GM23248 (cell line): ENCODE measurements around the gene CSNK1G2. TPM values are rescaled to one million over a fixed set of nuclear protein-coding genes. Genes with fewer than 3 reads are reported as not detected.
A peak's percentile ranks its signal among the peaks of the same experiment; 100 is the strongest.

ENCODE experiments used
- DNase-seq: peaks from one replicate; pipeline ENCODE4 v3.0.0-alpha.2; 2015
- H2AFZ ChIP-seq: fragments of 200-600 bp; sonication (generic); 2 replicates; pipeline ENCODE4 v1.6.1; 2016; ENCODE audit warnings: antibody characterized with exemption
- H3F3A ChIP-seq: fragments of 200-600 bp; sonication (generic); 2 replicates; pipeline ENCODE4 v1.6.1; 2016; ENCODE audit warnings: mild to moderate bottlenecking, antibody characterized with exemption, mixed run types; ENCODE audit not compliant: insufficient read depth
- H3K27ac ChIP-seq: fragments of 200-600 bp; sonication (generic); 2 replicates; pipeline ENCODE4 v1.5.1; 2016; ENCODE audit warnings: mild to moderate bottlenecking
- H3K27me3 ChIP-seq: fragments of 200-600 bp; sonication (generic); replicated peaks from 2 replicates; pipeline ENCODE4 v1.6.1; 2016; ENCODE audit warnings: mild to moderate bottlenecking; ENCODE audit not compliant: insufficient read depth
- H3K36me3 ChIP-seq: fragments of 200-600 bp; sonication (generic); 2 replicates; pipeline ENCODE4 v1.6.1; 2016; ENCODE audit warnings: low read depth, mild to moderate bottlenecking
- H3K4me1 ChIP-seq: fragments of 200-600 bp; sonication (generic); 2 replicates; pipeline ENCODE4 v1.6.1; 2016; ENCODE audit warnings: mild to moderate bottlenecking; ENCODE audit not compliant: insufficient read depth
- H3K4me2 ChIP-seq: fragments of 200-600 bp; sonication (generic); one replicate; pipeline ENCODE4 v1.6.1; 2016; ENCODE audit warnings: mild to moderate bottlenecking; ENCODE audit not compliant: unreplicated experiment
- H3K4me3 ChIP-seq: fragments of 200-600 bp; sonication (generic); 2 replicates; pipeline ENCODE4 v1.5.1; 2016; ENCODE audit warnings: mild to moderate bottlenecking
- H3K79me2 ChIP-seq: fragments of 200-600 bp; sonication (generic); 2 replicates; pipeline ENCODE4 v1.6.1; 2016; ENCODE audit warnings: mild to moderate bottlenecking; ENCODE audit not compliant: insufficient read depth
- H3K9ac ChIP-seq: fragments of 200-600 bp; sonication (generic); 2 replicates; pipeline ENCODE4 v1.6.1; 2016; ENCODE audit warnings: mild to moderate bottlenecking
- H3K9me2 ChIP-seq: fragments of 200-600 bp; sonication (generic); 2 replicates; pipeline ENCODE4 v1.6.1; 2016; ENCODE audit warnings: mixed run types, mild to moderate bottlenecking, moderate library complexity; ENCODE audit not compliant: insufficient read depth
- H3K9me3 ChIP-seq: fragments of 200-600 bp; sonication (generic); one replicate; pipeline ENCODE4 v1.6.1; 2017; ENCODE audit warnings: low read depth
- H4K20me1 ChIP-seq: fragments of 200-600 bp; sonication (generic); 2 replicates; pipeline ENCODE4 v1.6.0; 2016; ENCODE audit not compliant: insufficient read depth
- EZH2 ChIP-seq: fragments of 200-600 bp; sonication (generic); IDR thresholded peaks from 2 replicates; pipeline ENCODE4 v1.6.1; 2018; ENCODE audit warnings: antibody characterized with exemption, mild to moderate bottlenecking; ENCODE audit not compliant: insufficient read depth, poor library complexity, severe bottlenecking
- EZH2phosphoT487 ChIP-seq: fragments of 200-600 bp; sonication (generic); IDR thresholded peaks from 2 replicates; pipeline ENCODE4 v1.6.1; 2018; ENCODE audit warnings: antibody characterized with exemption, moderate library complexity, mild to moderate bottlenecking, low read depth; ENCODE audit not compliant: insufficient read depth
- WGBS, 2 experiments: methylation state at CpG; one replicate each; pipeline ENCODE4 v1.1.6; 2015 to 2017; ENCODE audit warnings: low lambda C conversion rate in 2 of 2, low coverage in 1 of 2; ENCODE audit errors: missing lambda C conversion rate in 2 of 2; 5-methylcytosine and 5-hydroxymethylcytosine counted together
- in situ Hi-C: fragments of 300-500 bp; cut with MboI; formaldehyde crosslinking; loops from 2 replicates; pipeline ENCODE4 v1.15.0; 2020
- polyA plus RNA-seq: library from polyadenylated mRNA; unstranded; fragments of >200 nt; fragmentation: Nextera tagmentation; extraction: Ambion mirVana; gene quantifications from 2 replicates; pipeline ENCODE4 v1.2.1, GENCODE V29; 2016
- total RNA-seq: library from RNA; depleted of rRNA; stranded (reverse); fragments of >200 nt; shearing (Covaris generic); gene quantifications from 2 replicates; pipeline ENCODE4 v1.2.3, GENCODE V29; 2014

Gene CSNK1G2
- total and polyA plus RNA-seq, 2 experiments from 2014 or later: 9.5 to 76.6 TPM

- no peak overlapping the region for H3K4me3 ChIP-seq
- no peaks in the 10 kb centered on the region for H3K36me3 ChIP-seq
- WGBS, 2 experiments: 95 to 98% methylated on average over 12 of the region's 12 CpGs
- no peaks in the 10 kb centered on the region for H3K27me3 ChIP-seq
- peaks cover 72% of the 10 kb centered on the region for H3K79me2 ChIP-seq
- H3K9ac ChIP-seq: no peak overlapping the region
- TF ChIP-seq EZH2 (no peak), EZH2phosphoT487 (no peak)
- no peaks in the 10 kb centered on the region for H3K9me2 ChIP-seq
- H3F3A ChIP-seq: no peaks in the 10 kb centered on the region; the same call in 1 of the 2 replicates
- in situ Hi-C loops: no loop called here
- no peaks in the 10 kb centered on the region for H3K4me1 ChIP-seq
- no peak overlapping the region for H3K27ac ChIP-seq
- no peak overlapping the region for H3K4me2 ChIP-seq
- H2AFZ ChIP-seq: no peak overlapping the region
- H3K9me3 ChIP-seq: no peaks in the 10 kb centered on the region
- DNase-seq: no peak
- no peaks in the 10 kb centered on the region; the same call in 1 of the 2 replicates for H4K20me1 ChIP-seq
These were observed 70.2 kb downstream of the CSNK1G2 start for GRCh38 chr19:2011169-2011568.

GRCh38 chr19:2012941-2013682, 72.1 kb downstream of the CSNK1G2 start:
- no peaks in the 10 kb centered on the region for H3K27me3 ChIP-seq
- no peak overlapping the region for H3K4me3 ChIP-seq
- H3K9ac ChIP-seq: no peak overlapping the region
- H3K9me2 ChIP-seq: no peaks in the 10 kb centered on the region
- peaks cover 52% of the 10 kb centered on the region for H3K79me2 ChIP-seq
- H3K36me3 ChIP-seq: no peaks in the 10 kb centered on the region
- H3K4me1 ChIP-seq: no peaks in the 10 kb centered on the region
- no peaks in the 10 kb centered on the region; the same call in 1 of the 2 replicates for H3F3A ChIP-seq
- no peak for TF ChIP-seq EZH2
- no peak for TF ChIP-seq EZH2phosphoT487
- H3K4me2 ChIP-seq: no peak overlapping the region
- in situ Hi-C loops: no loop called here
- no peak for DNase-seq
- no peaks in the 10 kb centered on the region for H3K9me3 ChIP-seq
- H4K20me1 ChIP-seq: no peaks in the 10 kb centered on the region; the same call in 1 of the 2 replicates
- H3K27ac ChIP-seq: no peak overlapping the region
- H2AFZ ChIP-seq: no peak overlapping the region
- WGBS, 2 experiments: 86 to 94% methylated on average over 15 to 21 of the region's 21 CpGs

GRCh38 chr19:2013683-2013961, 72.7 kb downstream of the CSNK1G2 start:
- H3K9me2 ChIP-seq: no peaks in the 10 kb centered on the region
- H3K4me1 ChIP-seq: no peaks in the 10 kb centered on the region
- no peaks in the 10 kb centered on the region; the same call in 1 of the 2 replicates for H3F3A ChIP-seq
- 94 to 97% methylated on average over 4 to 6 of the region's 6 CpGs for WGBS, 2 experiments
- TF ChIP-seq EZH2phosphoT487 (no peak), EZH2 (no peak)
- no peak overlapping the region for H3K4me2 ChIP-seq
- no peaks in the 10 kb centered on the region for H3K27me3 ChIP-seq
- H3K9me3 ChIP-seq: no peaks in the 10 kb centered on the region
- DNase-seq: no peak
- in situ Hi-C loops: no loop called here
- no peak overlapping the region for H3K4me3 ChIP-seq
- no peak overlapping the region for H3K27ac ChIP-seq
- H3K9ac ChIP-seq: no peak overlapping the region
- H2AFZ ChIP-seq: no peak overlapping the region
- no peaks in the 10 kb centered on the region; the same call in 1 of the 2 replicates for H4K20me1 ChIP-seq
- H3K36me3 ChIP-seq: no peaks in the 10 kb centered on the region
- peaks cover 50% of the 10 kb centered on the region for H3K79me2 ChIP-seq

GRCh38 chr19:2014131-2014571, 73.2 kb downstream of the CSNK1G2 start:
- no peak overlapping the region for H3K27ac ChIP-seq
- no peak overlapping the region for H2AFZ ChIP-seq
- H3K4me1 ChIP-seq: no peaks in the 10 kb centered on the region
- 84 to 100% methylated on average over 2 to 5 of the region's 5 CpGs for WGBS, 2 experiments
- H3K4me2 ChIP-seq: peak overlapping the region; percentile 92
- H3K27me3 ChIP-seq: no peaks in the 10 kb centered on the region
- in situ Hi-C loops: no loop called here
- no peak for DNase-seq
- peak overlapping the region; percentile 78 for H3K9ac ChIP-seq
- H3K9me2 ChIP-seq: no peaks in the 10 kb centered on the region
- peak overlapping the region; percentile 74 for H3K4me3 ChIP-seq
- H3F3A ChIP-seq: no peaks in the 10 kb centered on the region; the same call in 1 of the 2 replicates
- no peaks in the 10 kb centered on the region for H4K20me1 ChIP-seq
- peaks cover 50% of the 10 kb centered on the region for H3K79me2 ChIP-seq
- no peaks in the 10 kb centered on the region for H3K9me3 ChIP-seq
- no peak for TF ChIP-seq EZH2phosphoT487
- TF ChIP-seq EZH2: no peak
- no peaks in the 10 kb centered on the region for H3K36me3 ChIP-seq
